Activated B cell treated with CpG ODN at 0.5 μM for 24 hours (primary cell): Measurements from ENCODE around the gene HIVEP3. TPM values are rescaled to one million over a fixed set of nuclear protein-coding genes. Genes with fewer than 3 reads are reported as not detected.

Experiments
- ATAC-seq: fragments of 200-7000 bp; cut with Tn5 transposase; one replicate; pipeline ENCODE4 v1.10.0; 2021; ENCODE audit warnings: low read depth, mild to moderate bottlenecking, moderate library complexity
- CTCF ChIA-PET: fragments of 350-600 bp; sonication (Branson Sonifier 250); formaldehyde crosslinking; loops from one replicate; lab custom pipeline; 2021; ENCODE audit warnings: antibody characterized with exemption; lab: Charles Lee
- POLR2A ChIA-PET: fragments of 350-600 bp; sonication (Branson Sonifier 250); formaldehyde crosslinking; loops from one replicate; lab custom pipeline; 2021; ENCODE audit warnings: antibody characterized with exemption; lab: Charles Lee
- DNase-seq: peaks from one replicate; pipeline ENCODE4 v3.0.0; 2022
- H3K27ac Mint-ChIP-seq: one replicate; pipeline ENCODE4 v1.8.0; 2020; ENCODE audit warnings: mixed read lengths
- H3K27me3 Mint-ChIP-seq: one replicate; pipeline ENCODE4 v1.8.0; 2021; ENCODE audit warnings: mixed read lengths
- H3K36me3 Mint-ChIP-seq: one replicate; pipeline ENCODE4 v1.8.0; 2021; ENCODE audit warnings: low read depth, mixed read lengths
- H3K4me1 Mint-ChIP-seq: one replicate; pipeline ENCODE4 v1.8.0; 2021; ENCODE audit warnings: mixed read lengths
- H3K4me3 Mint-ChIP-seq: one replicate; pipeline ENCODE4 v1.8.0; 2020; ENCODE audit warnings: mild to moderate bottlenecking, mixed read lengths
- H3K9me3 Mint-ChIP-seq: one replicate; pipeline ENCODE4 v1.8.0; 2020; ENCODE audit warnings: mixed read lengths
- intact Hi-C: fragments of 100-400 bp; cut with micrococcal nuclease; formaldehyde crosslinking; loops from one replicate; pipeline ENCODE4 v1.15.1; 2024
- total RNA-seq: library from RNA; stranded (reverse); gene quantifications from 2 replicates; pipeline ENCODE4 v1.2.3, GENCODE V29; 2022
- TF ChIP-seq, protein P1 (sequence below): fragments of 200-600 bp; IDR thresholded peaks from one replicate; pipeline ENCODE4 v1.8.0; 2022; ENCODE audit warnings: antibody characterized with exemption, mild to moderate bottlenecking

Gene HIVEP3
- total RNA-seq, 1 donor from 2014 or later: 14.4 TPM

DNA sequence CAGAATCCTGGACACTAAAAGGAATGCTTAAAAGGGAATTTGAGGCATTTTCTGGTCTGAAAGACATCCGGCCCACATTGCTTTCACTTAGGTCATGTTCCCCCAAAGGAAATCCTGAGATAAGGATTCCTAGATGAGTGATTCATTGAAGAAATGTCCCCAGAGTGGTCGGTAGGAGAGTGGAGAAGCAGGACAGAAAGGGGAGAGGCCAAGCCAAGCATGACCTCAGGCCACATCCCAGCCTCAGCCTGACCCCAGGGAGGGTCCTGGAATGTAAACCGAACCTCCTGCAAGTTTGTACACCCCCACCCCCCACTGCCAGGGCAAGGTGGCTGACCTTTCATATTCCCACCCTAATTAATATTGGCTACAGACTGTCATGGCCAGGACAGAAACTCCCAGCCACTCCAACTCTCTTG, 16.6 kb downstream of the HIVEP3 start:
- POLR2A ChIA-PET: no interaction called here
- H3K36me3 Mint-ChIP-seq: no peaks in the 10 kb centered on the region
- no peak for ATAC-seq
- H3K4me3 Mint-ChIP-seq: no peak overlapping the region
- H3K9me3 Mint-ChIP-seq: no peaks in the 10 kb centered on the region
- H3K27me3 Mint-ChIP-seq: peaks cover 8% of the 10 kb centered on the region
- intact Hi-C loops: no loop called here
- TF ChIP-seq, protein P1, sequence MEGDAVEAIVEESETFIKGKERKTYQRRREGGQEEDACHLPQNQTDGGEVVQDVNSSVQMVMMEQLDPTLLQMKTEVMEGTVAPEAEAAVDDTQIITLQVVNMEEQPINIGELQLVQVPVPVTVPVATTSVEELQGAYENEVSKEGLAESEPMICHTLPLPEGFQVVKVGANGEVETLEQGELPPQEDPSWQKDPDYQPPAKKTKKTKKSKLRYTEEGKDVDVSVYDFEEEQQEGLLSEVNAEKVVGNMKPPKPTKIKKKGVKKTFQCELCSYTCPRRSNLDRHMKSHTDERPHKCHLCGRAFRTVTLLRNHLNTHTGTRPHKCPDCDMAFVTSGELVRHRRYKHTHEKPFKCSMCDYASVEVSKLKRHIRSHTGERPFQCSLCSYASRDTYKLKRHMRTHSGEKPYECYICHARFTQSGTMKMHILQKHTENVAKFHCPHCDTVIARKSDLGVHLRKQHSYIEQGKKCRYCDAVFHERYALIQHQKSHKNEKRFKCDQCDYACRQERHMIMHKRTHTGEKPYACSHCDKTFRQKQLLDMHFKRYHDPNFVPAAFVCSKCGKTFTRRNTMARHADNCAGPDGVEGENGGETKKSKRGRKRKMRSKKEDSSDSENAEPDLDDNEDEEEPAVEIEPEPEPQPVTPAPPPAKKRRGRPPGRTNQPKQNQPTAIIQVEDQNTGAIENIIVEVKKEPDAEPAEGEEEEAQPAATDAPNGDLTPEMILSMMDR: no peak
- CTCF ChIA-PET: no interaction called here
- DNase-seq: no peak
- peaks cover 7% of the 10 kb centered on the region for H3K4me1 Mint-ChIP-seq
- no peak overlapping the region for H3K27ac Mint-ChIP-seq

DNA sequence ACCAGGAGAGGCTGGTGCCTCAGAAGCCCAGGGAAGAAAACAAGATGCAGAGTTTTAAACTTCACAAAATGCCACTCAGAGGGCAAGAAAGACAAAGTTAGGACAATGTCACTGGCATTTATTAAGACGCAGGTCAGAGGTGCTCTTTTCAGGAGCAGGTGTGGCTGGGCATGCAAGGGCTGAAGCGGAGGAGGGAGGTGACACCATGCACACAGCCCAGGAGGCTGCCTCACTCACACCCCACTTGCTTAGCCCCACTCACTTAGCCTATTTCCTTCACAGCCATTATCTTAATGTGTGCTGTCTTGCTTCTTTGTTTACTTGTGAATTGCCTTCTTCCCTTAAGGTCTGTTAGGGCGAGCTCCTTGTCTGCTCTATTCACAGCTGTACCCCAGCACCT, 17.2 kb downstream of the HIVEP3 start:
- TF ChIP-seq, protein P1: no peak
- CTCF ChIA-PET: no interaction called here
- Mint-ChIP-seq H3K9me3 (no peaks in the 10 kb centered on the region), H3K27ac (no peak overlapping the region), H3K4me3 (no peak overlapping the region), H3K27me3 (peaks cover 5% of the 10 kb centered on the region), H3K36me3 (no peaks in the 10 kb centered on the region), H3K4me1 (peaks cover 4% of the 10 kb centered on the region)
- POLR2A ChIA-PET: no interaction called here
- intact Hi-C loops: no loop called here
- ATAC-seq: no peak
- no peak for DNase-seq

DNA sequence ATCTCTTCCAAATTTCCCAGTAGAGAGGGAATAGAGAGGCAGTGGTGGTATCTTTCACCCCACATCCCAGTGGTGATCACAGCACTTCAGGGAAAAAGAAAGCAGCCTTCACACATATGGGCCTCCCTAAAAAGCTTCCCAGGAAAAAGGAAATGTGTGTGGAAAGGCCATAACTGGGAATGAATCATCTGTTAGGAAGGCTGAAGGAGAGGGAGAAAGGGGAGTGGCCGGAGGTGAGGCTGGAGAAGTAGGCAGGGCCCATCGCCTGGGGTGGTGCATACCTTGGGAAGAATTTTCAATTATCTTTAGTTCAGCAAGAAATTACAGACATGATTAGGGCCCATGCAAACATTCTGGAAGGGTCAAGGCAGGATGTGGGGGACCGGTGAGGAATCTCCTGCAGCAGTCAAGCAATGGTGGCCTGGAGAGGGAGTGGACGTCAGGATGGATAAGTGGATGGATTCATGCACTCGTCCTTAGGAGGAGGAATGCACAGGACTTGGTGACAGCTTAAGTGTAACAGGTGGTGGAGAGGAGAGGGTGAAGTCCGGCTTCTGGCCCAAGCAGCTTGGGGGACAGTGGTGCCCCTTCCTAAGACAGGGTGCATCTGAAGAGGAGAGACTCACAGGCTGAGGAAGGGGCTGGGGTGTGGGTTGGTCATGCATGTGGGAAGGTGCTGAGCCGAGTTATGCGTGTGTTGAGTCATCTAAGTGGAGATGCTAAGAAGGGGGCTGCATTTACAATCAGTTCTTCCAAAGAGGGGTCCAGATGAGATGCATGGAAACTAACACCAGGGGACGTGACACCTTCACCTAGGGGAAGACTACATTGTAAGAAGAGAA, 17.9 kb downstream of the HIVEP3 start:
- Mint-ChIP-seq H3K36me3 (no peaks in the 10 kb centered on the region), H3K9me3 (no peaks in the 10 kb centered on the region), H3K27me3 (peaks cover 5% of the 10 kb centered on the region), H3K27ac (no peak overlapping the region), H3K4me3 (no peak overlapping the region), H3K4me1 (peaks cover 4% of the 10 kb centered on the region)
- intact Hi-C loops: no loop called here
- TF ChIP-seq, protein P1: no peak
- DNase-seq: no peak
- ATAC-seq: no peak
- ChIA-PET POLR2A (no interaction called here), CTCF (no interaction called here)

DNA sequence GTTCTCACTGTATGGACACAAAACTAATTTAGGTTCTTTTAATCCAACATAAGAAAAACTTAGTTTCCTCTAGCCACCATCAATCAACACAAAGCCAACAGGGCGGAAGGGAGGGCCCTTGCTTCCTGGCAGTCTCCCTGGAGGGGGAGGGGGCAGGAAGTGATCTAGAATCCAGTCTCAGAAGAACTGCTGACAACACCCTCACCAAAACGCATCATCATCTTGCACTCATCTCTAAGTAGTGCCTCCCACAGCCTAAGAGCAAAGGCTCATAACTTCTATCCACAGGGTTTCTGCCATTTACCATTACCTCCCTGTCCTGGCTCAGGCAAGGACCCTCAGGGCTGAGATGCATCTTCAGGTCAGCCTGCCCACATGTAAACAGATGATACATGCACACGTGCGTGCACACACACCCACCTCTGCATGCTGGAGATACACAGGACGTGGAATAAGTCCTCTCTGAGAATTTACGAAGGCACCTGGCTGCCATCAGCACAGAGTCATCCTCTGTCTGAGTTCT, 20.5 kb downstream of the HIVEP3 start:
- peaks cover 4% of the 10 kb centered on the region for H3K4me1 Mint-ChIP-seq
- no peak overlapping the region for H3K27ac Mint-ChIP-seq
- CTCF ChIA-PET: no interaction called here
- no peaks in the 10 kb centered on the region for H3K36me3 Mint-ChIP-seq
- H3K27me3 Mint-ChIP-seq: peaks cover 3% of the 10 kb centered on the region
- intact Hi-C loops: loop anchor here (10.0 kb wide), 1 partner anchor 137 kb away; no protein-coding TSS in a partner anchor
- no peaks in the 10 kb centered on the region for H3K9me3 Mint-ChIP-seq
- POLR2A ChIA-PET: no interaction called here
- DNase-seq (no peak), ATAC-seq (no peak)
- H3K4me3 Mint-ChIP-seq: no peak overlapping the region
- TF ChIP-seq, protein P1: no peak

DNA sequence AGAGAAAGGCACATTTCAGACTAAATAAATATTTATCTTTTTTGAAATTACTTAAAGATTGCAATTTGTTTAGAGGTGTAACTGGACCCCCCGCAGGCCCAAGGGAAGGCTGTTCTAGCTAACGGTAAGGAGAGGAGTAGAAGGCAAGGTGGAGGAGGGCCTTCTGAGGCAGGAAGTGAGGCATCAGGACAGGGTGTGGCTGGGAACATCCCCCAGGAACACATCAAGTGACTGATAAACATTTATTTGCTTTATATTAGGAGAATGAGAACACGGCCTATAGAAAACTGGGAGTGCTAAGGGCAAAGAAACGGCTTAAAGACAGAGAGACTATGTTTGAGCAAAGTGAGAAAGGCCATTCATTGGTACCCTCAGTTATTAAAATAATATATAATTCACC, 23.2 kb downstream of the HIVEP3 start:
- Mint-ChIP-seq H3K4me1 (peaks cover 20% of the 10 kb centered on the region), H3K36me3 (no peaks in the 10 kb centered on the region), H3K27ac (no peak overlapping the region), H3K9me3 (no peaks in the 10 kb centered on the region), H3K4me3 (no peak overlapping the region), H3K27me3 (peaks cover 2% of the 10 kb centered on the region)
- ChIA-PET CTCF (no interaction called here), POLR2A (no interaction called here)
- ATAC-seq (no peak), DNase-seq (no peak)
- TF ChIP-seq, protein P1: no peak
- intact Hi-C loops: loop anchor here (10.0 kb wide), 1 partner anchor 139 kb away; no protein-coding TSS in a partner anchor
